KBM-7 (cell line): ENCODE results near the gene GRIN2C.
"Not testable (repeated sequence)": the region's sequence is repeated elsewhere in the genome, so short reads cannot be mapped to it uniquely, and the experiment has no call there.

Experiments
- DNase-seq: peaks from one replicate; pipeline ENCODE4 v3.0.0-alpha.2; 2015
- in situ Hi-C: fragments of 300-500 bp; cut with MboI; formaldehyde crosslinking; loops from 2 replicates; pipeline ENCODE4 v1.14.3; 2020; ENCODE audit warnings: low sequenced_read_pairs, low pct_unique_long_range_greater_than_20kb, mixed read lengths

GRIN2C gene

GRCh38 chr17:74859459-74860228 lies at the start of gene GRIN2C:
TSS of gene GRIN2C (minus strand) at chr17:74859885. CDS start at chr17:74855092, 4,793 bp downstream.
- DNase-seq = no peak
- in situ Hi-C loops = no loop called here

- in situ Hi-C loops, DNase-seq: not testable (repeated sequence)
Observed at GRCh38 chr17:74909097-74909496, 49.4 kb upstream of the GRIN2C start.

GRCh38 chr17:74907012-74907411 lies 47.3 kb upstream of the GRIN2C start:
- no peak for DNase-seq
- in situ Hi-C loops = no loop called here

GRCh38 chr17:74906214-74906793 lies 46.6 kb upstream of the GRIN2C start:
- DNase-seq, in situ Hi-C loops: not testable (repeated sequence)

GRCh38 chr17:74904687-74905409 lies 45.2 kb upstream of the GRIN2C start:
- no peak for DNase-seq
- in situ Hi-C loops = no loop called here

GRCh38 chr17:74903671-74904070 lies 44.0 kb upstream of the GRIN2C start:
- in situ Hi-C loops = no loop called here
- DNase-seq = no peak

- no peak for DNase-seq
- in situ Hi-C loops = no loop called here
Observed at GRCh38 chr17:74903034-74903433, 43.3 kb upstream of the GRIN2C start.

- no peak for DNase-seq
- in situ Hi-C loops = no loop called here
Observed at GRCh38 chr17:74901353-74902135, 41.9 kb upstream of the GRIN2C start.

GRCh38 chr17:74900208-74900607 lies 40.5 kb upstream of the GRIN2C start:
- in situ Hi-C loops = no loop called here
- DNase-seq = no peak

- DNase-seq = no peak
- in situ Hi-C loops = no loop called here
Observed at GRCh38 chr17:74898376-74898946, 38.8 kb upstream of the GRIN2C start.

- in situ Hi-C loops = no loop called here
Observed at GRCh38 chr17:74893936-74894671, 34.4 kb upstream of the GRIN2C start.

GRCh38 chr17:74892974-74893911 lies 33.6 kb upstream of the GRIN2C start, which contains the start of gene FADS6:
TSS of gene FADS6 (minus strand) at chr17:74893633. CDS start at chr17:74893595, 38 bp downstream.
- no peak for DNase-seq
- in situ Hi-C loops = no loop called here

More at GRCh38 chr17:74893936-74894671, 34.4 kb upstream of the GRIN2C start:
- no peak for DNase-seq

- no peak for DNase-seq
Observed at GRCh38 chr17:74892013-74892841, 32.5 kb upstream of the GRIN2C start.

GRCh38 chr17:74890554-74890953 lies 30.9 kb upstream of the GRIN2C start:
- DNase-seq = no peak
- in situ Hi-C loops = no loop called here

More at GRCh38 chr17:74892013-74892841, 32.5 kb upstream of the GRIN2C start:
- in situ Hi-C loops = no loop called here

GRCh38 chr17:74888469-74888868 lies 28.8 kb upstream of the GRIN2C start:
- no peak for DNase-seq
- in situ Hi-C loops = no loop called here

GRCh38 chr17:74883241-74883745 lies 23.6 kb upstream of the GRIN2C start:
- DNase-seq = no peak
- in situ Hi-C loops = no loop called here
